Transverse colon (tissue), 4 donors: ENCODE results near the gene KLHDC8A.

Experiments used
- POLR2AphosphoS5 ChIP-seq, 3 donors: sonication (generic); formaldehyde crosslinking; IDR thresholded peaks; one replicate each; pipeline ENCODE4 v1.6.1; 2016; ENCODE audit warnings: antibody characterized with exemption in 3 of 3
- TF ChIP-seq, protein P1 (sequence below), 5 experiments: fragments of 200-600 bp in 3 of 5; fragments of 450-650 bp in 2 of 5; sonication (generic) in 3 of 5; IDR thresholded peaks; 1 replicate in 2 of 5; 2 replicates in 3 of 5; pipeline ENCODE4 v1.5.1; 2016 to 2017; ENCODE audit warnings: antibody characterized with exemption in 5 of 5, inconsistent platforms in 3 of 5, mild to moderate bottlenecking in 2 of 5, moderate library complexity in 1 of 5

GRCh38 chr1:205371871-205372660, 15.3 kb upstream of the KLHDC8A start:
- TF ChIP-seq, protein P1, sequence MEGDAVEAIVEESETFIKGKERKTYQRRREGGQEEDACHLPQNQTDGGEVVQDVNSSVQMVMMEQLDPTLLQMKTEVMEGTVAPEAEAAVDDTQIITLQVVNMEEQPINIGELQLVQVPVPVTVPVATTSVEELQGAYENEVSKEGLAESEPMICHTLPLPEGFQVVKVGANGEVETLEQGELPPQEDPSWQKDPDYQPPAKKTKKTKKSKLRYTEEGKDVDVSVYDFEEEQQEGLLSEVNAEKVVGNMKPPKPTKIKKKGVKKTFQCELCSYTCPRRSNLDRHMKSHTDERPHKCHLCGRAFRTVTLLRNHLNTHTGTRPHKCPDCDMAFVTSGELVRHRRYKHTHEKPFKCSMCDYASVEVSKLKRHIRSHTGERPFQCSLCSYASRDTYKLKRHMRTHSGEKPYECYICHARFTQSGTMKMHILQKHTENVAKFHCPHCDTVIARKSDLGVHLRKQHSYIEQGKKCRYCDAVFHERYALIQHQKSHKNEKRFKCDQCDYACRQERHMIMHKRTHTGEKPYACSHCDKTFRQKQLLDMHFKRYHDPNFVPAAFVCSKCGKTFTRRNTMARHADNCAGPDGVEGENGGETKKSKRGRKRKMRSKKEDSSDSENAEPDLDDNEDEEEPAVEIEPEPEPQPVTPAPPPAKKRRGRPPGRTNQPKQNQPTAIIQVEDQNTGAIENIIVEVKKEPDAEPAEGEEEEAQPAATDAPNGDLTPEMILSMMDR (IDR thresholded peaks at IDR 0.05), result no peak
- no peak for TF ChIP-seq POLR2AphosphoS5 (IDR thresholded peaks at IDR 0.05)
